HG03521 (cell line): ENCODE results near the gene CFAP61.
A peak's percentile ranks its signal among the peaks of the same experiment; 100 is the strongest.

Experiments used
- ATAC-seq: cut with Tn5 transposase; IDR thresholded peaks from one replicate; pipeline ENCODE4 v1.9.1; 2021; ENCODE audit warnings: mild to moderate bottlenecking, moderate library complexity; ENCODE audit not compliant: unreplicated experiment

CFAP61 gene

GRCh38 chr20:20160520-20160919 lies 108.2 kb downstream of the CFAP61 start:
- ATAC-seq = no peak

GRCh38 chr20:20161611-20162010 lies 109.3 kb downstream of the CFAP61 start:
- ATAC-seq = no peak

- ATAC-seq = no peak
Observed at GRCh38 chr20:20167698-20168097, 115.4 kb downstream of the CFAP61 start.

- no peak for ATAC-seq
Observed at GRCh38 chr20:20173254-20173653, 120.9 kb downstream of the CFAP61 start.

GRCh38 chr20:20174089-20174835 lies 121.9 kb downstream of the CFAP61 start:
- ATAC-seq = no peak

- no peak for ATAC-seq
Observed at GRCh38 chr20:20181322-20181721, 129.0 kb downstream of the CFAP61 start.

- ATAC-seq = no peak
Observed at GRCh38 chr20:20184149-20184548, 131.8 kb downstream of the CFAP61 start.

GRCh38 chr20:20184706-20185105 lies 132.4 kb downstream of the CFAP61 start:
- ATAC-seq = no peak

- peak; percentile 69 for ATAC-seq
Observed at GRCh38 chr20:20188647-20189046, 136.3 kb downstream of the CFAP61 start.

GRCh38 chr20:20192366-20192765 lies 140.0 kb downstream of the CFAP61 start:
- no peak for ATAC-seq

GRCh38 chr20:20195021-20195705 lies 142.8 kb downstream of the CFAP61 start:
- ATAC-seq = no peak

GRCh38 chr20:20196610-20197009 lies 144.3 kb downstream of the CFAP61 start:
- ATAC-seq = no peak

GRCh38 chr20:20198011-20198410 lies 145.7 kb downstream of the CFAP61 start:
- ATAC-seq = no peak

GRCh38 chr20:20199361-20200160 lies 147.2 kb downstream of the CFAP61 start:
- ATAC-seq = no peak

- ATAC-seq = no peak
Observed at GRCh38 chr20:20201124-20201523, 148.8 kb downstream of the CFAP61 start.

GRCh38 chr20:20201639-20202038 lies 149.3 kb downstream of the CFAP61 start:
- ATAC-seq = no peak

GRCh38 chr20:20202768-20203167 lies 150.4 kb downstream of the CFAP61 start:
- no peak for ATAC-seq

GRCh38 chr20:20203784-20204183 lies 151.5 kb downstream of the CFAP61 start:
- ATAC-seq = no peak

- no peak for ATAC-seq
Observed at GRCh38 chr20:20204256-20204655, 151.9 kb downstream of the CFAP61 start.

- no peak for ATAC-seq
Observed at GRCh38 chr20:20205141-20205861, 153.0 kb downstream of the CFAP61 start.

GRCh38 chr20:20205862-20206236 lies 153.5 kb downstream of the CFAP61 start:
- ATAC-seq = no peak
